ENCODE results near the gene GTSE1.
"Not testable (repeated sequence)": the region's sequence is repeated elsewhere in the genome, so short reads cannot be mapped to it uniquely, and the experiment has no call there.

GTSE1 gene

DNA sequence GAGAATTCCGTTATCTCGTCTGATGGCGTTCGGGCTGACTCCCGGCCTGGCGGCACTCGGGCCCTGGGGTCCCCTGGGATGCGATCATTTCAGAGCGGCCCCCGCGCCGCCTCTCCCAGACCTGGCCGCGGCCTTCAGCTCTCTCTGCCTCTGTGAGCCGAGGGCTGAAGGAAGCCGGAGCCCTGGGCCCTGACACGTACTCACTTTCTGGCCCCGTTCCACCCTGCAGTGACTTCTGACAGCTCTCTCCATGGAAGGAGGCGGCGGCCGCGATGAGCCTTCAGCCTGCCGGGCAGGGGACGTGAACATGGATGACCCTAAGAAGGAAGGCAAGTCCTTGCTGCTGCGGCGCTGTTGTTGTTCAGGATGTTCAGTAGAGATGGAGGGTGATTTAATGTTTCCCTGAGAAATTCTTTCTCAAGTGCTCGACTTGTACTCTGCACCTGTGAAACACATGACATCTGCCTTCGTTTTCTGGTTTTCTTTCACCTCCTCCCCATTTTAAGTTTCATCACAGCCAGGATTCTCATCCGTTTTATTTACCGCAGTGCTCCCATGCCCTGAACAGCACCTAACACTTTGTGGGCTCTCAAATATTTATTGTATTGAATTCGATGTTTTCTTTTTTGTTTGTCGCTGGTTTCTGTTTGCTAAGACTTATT is 612 bp downstream of the GTSE1 start:
- DNase-seq (peak; percentile 34), ATAC-seq (peak; percentile 11)
- Mint-ChIP-seq H3K4me3 (peak overlapping the region; percentile 88), H3K4me1 (peaks cover 38% of the 10 kb centered on the region), H3K9me3 (no peaks in the 10 kb centered on the region), H3K36me3 (ENCODE audit: low read depth) (peaks cover 32% of the 10 kb centered on the region), H3K27ac (peak overlapping the region; percentile 28), H3K27me3 (peaks cover 3% of the 10 kb centered on the region)

DNA sequence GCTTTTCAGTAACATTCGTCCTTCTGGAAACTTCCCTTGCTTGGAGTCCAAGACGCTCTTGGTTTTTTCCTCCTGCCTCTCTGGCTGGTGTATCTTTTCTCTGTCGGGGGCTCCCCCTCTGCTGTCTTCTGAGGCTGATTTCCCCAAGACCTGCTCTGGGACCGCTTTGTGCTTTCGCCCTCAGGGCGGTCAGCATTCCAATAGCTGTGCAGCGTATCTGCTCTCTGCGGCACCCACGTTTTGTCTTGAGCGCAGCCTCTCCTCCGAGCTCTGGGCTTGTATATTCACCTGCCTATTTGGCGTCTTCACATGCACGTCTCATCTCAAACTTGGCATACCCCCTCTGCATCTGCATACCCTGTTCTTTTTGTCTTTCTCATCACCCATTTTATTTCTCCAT is 2.4 kb downstream of the GTSE1 start:
- H3K9me3 Mint-ChIP-seq, result no peaks in the 10 kb centered on the region
- H3K4me1 Mint-ChIP-seq, result peaks cover 29% of the 10 kb centered on the region
- peak overlapping the region; percentile 88 for H3K4me3 Mint-ChIP-seq
- H3K27me3 Mint-ChIP-seq, result peaks cover 3% of the 10 kb centered on the region
- DNase-seq (no peak), ATAC-seq (no peak)
- H3K36me3 Mint-ChIP-seq (ENCODE audit: low read depth), result peaks cover 33% of the 10 kb centered on the region
- H3K27ac Mint-ChIP-seq, result no peak overlapping the region

DNA sequence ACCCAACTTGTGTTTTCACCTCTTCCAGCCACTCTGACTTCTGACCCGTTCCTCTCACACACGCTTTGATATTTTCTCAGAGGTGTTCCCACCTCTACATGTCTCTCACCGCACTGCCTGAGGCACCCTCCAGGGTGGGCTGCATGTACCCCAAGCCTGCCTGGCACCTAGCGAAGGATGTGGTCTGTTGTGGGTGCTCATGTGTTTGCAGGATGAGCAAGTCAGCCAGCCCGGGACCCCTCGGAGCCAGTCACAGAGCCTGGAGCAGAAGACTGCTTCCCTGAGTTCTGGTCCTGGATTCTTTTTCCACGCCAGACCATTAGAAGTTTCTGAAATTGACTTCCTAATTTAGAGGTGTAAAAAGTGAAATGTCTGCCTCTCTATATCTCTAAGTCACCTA is 3.8 kb downstream of the GTSE1 start:
- ATAC-seq, result no peak
- Mint-ChIP-seq H3K36me3 (ENCODE audit: low read depth) (peaks cover 36% of the 10 kb centered on the region), H3K27me3 (peaks cover 3% of the 10 kb centered on the region), H3K27ac (no peak overlapping the region), H3K4me3 (no peak overlapping the region), H3K9me3 (no peaks in the 10 kb centered on the region), H3K4me1 (peaks cover 22% of the 10 kb centered on the region)
- DNase-seq, result no peak

DNA sequence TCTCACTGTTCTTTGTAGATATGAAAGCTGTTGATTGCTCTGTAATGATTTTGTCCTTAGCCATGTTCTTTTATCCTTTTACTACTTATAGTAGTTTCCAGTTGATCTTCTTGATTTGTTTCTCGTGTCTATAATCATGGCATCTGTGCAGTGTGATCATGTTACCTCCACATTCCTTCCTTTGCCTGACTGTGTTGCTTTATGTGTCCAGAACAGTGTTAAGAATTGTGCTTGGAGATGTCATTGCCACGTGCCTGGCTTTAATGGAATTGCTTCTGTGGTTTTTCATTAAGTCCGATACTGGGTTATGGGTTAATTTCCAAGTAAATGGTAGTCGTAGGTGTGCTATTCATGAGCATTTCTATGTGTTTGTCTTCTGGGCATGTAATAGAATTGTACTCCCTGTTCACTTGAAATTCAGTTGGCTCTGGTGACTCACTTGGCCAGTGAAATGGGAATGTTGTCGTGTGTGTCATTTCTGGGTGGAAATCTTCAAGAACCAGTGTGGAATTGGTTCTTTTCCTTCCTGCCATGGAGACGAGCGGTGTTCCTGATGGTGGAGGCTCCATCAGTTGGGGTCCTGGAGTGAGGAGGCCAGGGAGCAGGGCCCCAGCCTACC is 6.8 kb downstream of the GTSE1 start:
- H3K9me3 Mint-ChIP-seq, result no peaks in the 10 kb centered on the region
- H3K36me3 Mint-ChIP-seq (ENCODE audit: low read depth), result peaks cover 34% of the 10 kb centered on the region
- H3K4me3 Mint-ChIP-seq, result no peak overlapping the region
- peaks cover 6% of the 10 kb centered on the region for H3K4me1 Mint-ChIP-seq
- DNase-seq (no peak), ATAC-seq (no peak)
- H3K27ac Mint-ChIP-seq, result no peak overlapping the region
- peaks cover 3% of the 10 kb centered on the region for H3K27me3 Mint-ChIP-seq

DNA sequence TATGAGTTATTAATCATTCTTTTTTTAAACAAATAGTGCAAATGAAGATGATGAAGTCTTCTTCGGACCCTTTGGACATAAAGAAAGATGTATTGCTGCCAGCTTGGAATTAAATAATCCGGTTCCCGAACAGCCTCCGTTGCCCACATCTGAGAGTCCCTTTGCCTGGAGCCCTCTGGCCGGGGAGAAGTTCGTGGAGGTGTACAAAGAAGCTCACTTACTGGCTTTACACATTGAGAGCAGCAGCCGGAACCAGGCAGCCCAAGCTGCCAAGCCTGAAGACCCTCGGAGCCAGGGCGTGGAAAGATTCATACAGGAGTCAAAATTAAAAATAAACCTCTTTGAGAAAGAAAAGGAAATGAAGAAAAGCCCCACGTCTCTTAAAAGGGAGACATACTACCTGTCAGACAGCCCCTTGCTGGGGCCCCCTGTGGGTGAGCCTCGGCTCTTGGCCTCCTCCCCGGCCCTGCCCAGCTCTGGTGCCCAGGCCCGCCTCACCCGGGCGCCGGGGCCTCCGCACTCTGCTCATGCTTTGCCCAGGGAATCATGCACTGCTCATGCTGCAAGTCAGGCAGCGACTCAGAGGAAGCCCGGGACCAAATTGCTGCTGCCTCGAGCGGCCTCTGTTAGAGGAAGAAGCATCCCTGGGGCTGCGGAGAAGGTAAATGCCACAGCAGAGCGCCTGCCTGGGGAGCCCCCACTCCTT is 11.8 kb downstream of the GTSE1 start:
- no peak overlapping the region for H3K27ac Mint-ChIP-seq
- no peaks in the 10 kb centered on the region for H3K9me3 Mint-ChIP-seq
- H3K4me3 Mint-ChIP-seq, result no peak overlapping the region
- H3K36me3 Mint-ChIP-seq (ENCODE audit: low read depth), result peaks cover 15% of the 10 kb centered on the region
- no peak for DNase-seq
- H3K27me3 Mint-ChIP-seq, result no peaks in the 10 kb centered on the region
- no peaks in the 10 kb centered on the region for H3K4me1 Mint-ChIP-seq
- ATAC-seq, result no peak

DNA sequence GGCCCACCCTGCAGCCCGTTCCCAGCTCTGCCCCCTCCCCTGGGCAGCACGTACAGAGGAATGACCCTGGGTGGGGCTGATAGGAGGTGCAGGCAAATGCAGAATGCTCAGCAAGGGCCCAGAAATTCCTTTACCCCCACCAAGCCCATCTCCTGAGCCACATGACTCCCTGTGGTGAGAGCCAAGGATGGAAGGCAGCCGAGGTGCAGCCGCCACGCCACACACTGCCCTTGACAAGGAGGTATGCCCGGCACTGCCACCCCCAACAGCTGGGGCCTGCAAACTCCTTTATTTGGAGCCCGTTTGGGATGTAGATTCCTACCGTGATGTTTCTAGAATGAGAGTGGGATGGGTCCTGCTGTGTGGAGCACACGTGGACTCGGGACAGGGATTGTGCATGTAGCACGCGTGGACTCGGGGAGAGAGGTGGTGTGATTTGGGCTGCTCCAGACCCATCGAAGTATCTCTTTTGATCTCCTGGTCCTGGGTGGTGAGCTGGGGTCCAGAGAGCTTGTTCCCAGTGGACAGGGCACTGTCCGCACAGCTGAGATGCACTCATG is 12.9 kb downstream of the GTSE1 start:
- Mint-ChIP-seq H3K27ac (no peak overlapping the region), H3K9me3 (no peaks in the 10 kb centered on the region), H3K4me1 (no peaks in the 10 kb centered on the region), H3K4me3 (no peak overlapping the region), H3K36me3 (ENCODE audit: low read depth) (peaks cover 15% of the 10 kb centered on the region), H3K27me3 (no peaks in the 10 kb centered on the region)
- no peak for DNase-seq
- no peak for ATAC-seq

DNA sequence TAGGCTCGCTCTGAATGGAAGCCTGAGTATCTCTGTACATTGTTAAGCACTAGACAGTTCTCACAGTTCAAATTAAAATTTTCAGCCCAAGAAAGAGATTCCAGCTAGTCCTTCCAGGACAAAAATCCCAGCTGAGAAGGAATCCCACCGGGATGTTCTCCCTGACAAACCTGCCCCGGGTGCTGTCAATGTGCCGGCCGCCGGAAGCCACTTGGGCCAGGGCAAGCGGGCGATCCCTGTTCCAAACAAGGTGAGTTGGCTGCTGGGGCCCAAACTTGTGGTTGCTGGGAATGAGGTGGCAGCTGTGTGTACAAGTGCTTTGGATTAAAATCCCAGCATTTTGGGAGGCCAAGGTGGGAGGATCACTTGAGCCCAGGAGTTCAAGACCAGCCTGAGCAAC is 15.4 kb downstream of the GTSE1 start:
- Mint-ChIP-seq H3K36me3 (ENCODE audit: low read depth) (peaks cover 21% of the 10 kb centered on the region), H3K27me3 (no peaks in the 10 kb centered on the region), H3K9me3 (no peaks in the 10 kb centered on the region), H3K27ac (no peak overlapping the region), H3K4me3 (no peak overlapping the region), H3K4me1 (no peaks in the 10 kb centered on the region)
- DNase-seq, result no peak
- no peak for ATAC-seq

DNA sequence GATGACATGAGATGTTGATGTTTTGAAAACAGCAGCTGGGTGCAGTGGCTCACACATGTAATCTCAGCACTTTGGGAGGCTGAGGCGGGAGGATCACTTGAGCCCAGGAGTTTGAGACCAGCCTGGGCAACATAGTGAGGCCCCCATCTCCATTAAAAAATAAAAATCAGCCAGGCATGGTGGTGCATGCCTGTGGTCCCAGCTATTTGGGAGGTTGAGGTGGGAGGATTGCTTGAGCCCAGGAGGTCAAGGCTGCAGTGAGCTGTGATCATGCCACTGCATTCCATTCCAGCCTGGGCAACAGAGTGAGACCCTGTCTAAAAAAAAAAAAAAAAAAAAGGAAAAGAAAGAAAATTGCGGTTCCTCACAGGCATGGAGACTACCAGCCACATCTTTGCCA is 16.2 kb downstream of the GTSE1 start:
- H3K4me1 Mint-ChIP-seq, H3K4me3 Mint-ChIP-seq, ATAC-seq, DNase-seq, H3K27me3 Mint-ChIP-seq, H3K9me3 Mint-ChIP-seq, H3K27ac Mint-ChIP-seq: not testable (repeated sequence)
- H3K36me3 Mint-ChIP-seq (ENCODE audit: low read depth), result peaks cover 22% of the 10 kb centered on the region

DNA sequence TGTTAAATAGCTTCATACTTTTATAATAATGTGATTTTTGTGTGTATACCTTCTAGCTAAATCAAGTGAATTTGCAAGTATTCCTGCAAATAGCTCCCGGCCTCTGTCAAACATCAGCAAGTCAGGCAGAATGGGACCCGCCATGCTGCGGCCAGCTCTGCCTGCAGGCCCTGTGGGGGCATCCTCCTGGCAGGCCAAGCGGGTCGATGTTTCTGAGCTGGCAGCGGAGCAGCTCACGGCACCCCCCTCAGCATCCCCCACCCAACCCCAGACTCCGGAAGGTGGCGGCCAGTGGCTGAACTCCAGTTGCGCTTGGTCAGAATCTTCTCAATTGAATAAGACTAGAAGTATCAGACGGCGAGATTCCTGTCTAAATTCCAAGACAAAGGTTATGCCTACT is 19.3 kb downstream of the GTSE1 start:
- Mint-ChIP-seq H3K9me3 (no peaks in the 10 kb centered on the region), H3K27ac (no peak overlapping the region), H3K36me3 (ENCODE audit: low read depth) (peaks cover 26% of the 10 kb centered on the region), H3K27me3 (no peaks in the 10 kb centered on the region), H3K4me1 (no peaks in the 10 kb centered on the region), H3K4me3 (no peak overlapping the region)
- DNase-seq, result no peak
- no peak for ATAC-seq

DNA sequence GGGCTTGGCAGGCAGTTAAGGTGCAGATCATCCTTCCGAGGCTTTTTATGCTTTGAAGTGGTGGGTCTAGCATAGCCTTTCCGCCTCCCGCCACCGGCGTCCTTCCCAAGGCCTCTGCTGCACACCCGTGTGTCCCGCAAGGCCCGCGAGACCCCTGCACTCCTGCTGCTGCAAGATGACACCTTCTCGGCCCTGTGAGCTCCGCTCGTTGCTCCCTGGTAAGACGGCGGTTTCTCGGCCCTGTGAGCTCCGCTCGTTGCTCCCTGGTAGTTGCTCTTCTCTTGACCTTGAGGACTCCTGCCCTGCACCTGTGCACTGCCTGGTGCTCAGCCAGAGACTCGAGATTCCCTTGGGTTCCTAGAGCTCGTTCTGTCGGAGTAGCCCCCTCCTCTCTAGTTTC is 21.0 kb downstream of the GTSE1 start:
- peaks cover 28% of the 10 kb centered on the region for H3K36me3 Mint-ChIP-seq (ENCODE audit: low read depth)
- ATAC-seq, result no peak
- no peaks in the 10 kb centered on the region for H3K27me3 Mint-ChIP-seq
- H3K9me3 Mint-ChIP-seq, result no peaks in the 10 kb centered on the region
- H3K4me1 Mint-ChIP-seq, result no peaks in the 10 kb centered on the region
- no peak overlapping the region for H3K27ac Mint-ChIP-seq
- H3K4me3 Mint-ChIP-seq, result no peak overlapping the region
- no peak for DNase-seq

DNA sequence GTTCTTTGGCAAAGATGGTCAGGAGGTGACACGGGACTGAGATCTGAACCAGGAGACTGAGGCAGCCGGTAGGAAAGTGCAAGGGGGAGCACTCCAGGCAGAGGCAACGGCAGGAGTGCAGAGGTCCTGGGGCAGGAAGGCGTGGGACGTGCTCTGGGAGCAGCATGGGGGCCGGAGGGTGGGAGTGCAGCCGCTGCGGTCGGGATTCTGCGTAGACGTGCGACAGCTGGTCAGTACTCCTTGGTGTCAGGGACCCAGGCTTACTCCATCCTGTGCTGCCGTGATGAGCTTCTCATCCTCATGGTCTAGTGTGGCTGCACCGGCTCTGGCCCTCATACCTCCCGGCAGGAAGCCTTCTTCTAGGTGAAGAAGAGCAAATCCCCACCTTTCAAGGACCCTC is 21.9 kb downstream of the GTSE1 start:
- Mint-ChIP-seq H3K27ac (no peak overlapping the region), H3K36me3 (ENCODE audit: low read depth) (peaks cover 34% of the 10 kb centered on the region), H3K27me3 (no peaks in the 10 kb centered on the region), H3K9me3 (no peaks in the 10 kb centered on the region), H3K4me1 (no peaks in the 10 kb centered on the region), H3K4me3 (no peak overlapping the region)
- no peak for DNase-seq
- no peak for ATAC-seq

DNA sequence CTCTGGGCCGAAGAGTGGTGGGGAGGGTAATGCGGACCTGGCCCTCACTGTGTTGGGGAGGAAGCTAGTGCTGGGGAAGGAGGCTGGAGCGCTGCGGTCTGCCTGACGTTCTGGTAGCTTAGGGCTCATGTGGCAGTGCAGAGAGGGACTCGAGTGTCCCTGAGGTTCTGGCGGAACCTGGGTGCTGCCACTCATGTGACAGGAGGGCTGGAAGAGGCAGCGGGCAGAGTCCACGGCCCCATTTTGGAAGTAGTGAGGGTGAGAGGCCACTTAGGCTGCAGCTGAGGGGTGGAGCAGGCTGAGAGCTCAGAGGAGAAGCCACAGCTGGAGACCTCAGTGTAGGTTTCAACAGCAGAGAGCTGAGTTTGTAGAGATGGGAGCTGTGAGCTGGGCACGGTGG is 22.6 kb downstream of the GTSE1 start:
- no peak overlapping the region for H3K4me3 Mint-ChIP-seq
- H3K27me3 Mint-ChIP-seq, result no peaks in the 10 kb centered on the region
- no peak overlapping the region for H3K27ac Mint-ChIP-seq
- H3K36me3 Mint-ChIP-seq (ENCODE audit: low read depth), result peaks cover 34% of the 10 kb centered on the region
- H3K9me3 Mint-ChIP-seq, result no peaks in the 10 kb centered on the region
- H3K4me1 Mint-ChIP-seq, result no peaks in the 10 kb centered on the region
- ATAC-seq, result no peak
- no peak for DNase-seq

DNA sequence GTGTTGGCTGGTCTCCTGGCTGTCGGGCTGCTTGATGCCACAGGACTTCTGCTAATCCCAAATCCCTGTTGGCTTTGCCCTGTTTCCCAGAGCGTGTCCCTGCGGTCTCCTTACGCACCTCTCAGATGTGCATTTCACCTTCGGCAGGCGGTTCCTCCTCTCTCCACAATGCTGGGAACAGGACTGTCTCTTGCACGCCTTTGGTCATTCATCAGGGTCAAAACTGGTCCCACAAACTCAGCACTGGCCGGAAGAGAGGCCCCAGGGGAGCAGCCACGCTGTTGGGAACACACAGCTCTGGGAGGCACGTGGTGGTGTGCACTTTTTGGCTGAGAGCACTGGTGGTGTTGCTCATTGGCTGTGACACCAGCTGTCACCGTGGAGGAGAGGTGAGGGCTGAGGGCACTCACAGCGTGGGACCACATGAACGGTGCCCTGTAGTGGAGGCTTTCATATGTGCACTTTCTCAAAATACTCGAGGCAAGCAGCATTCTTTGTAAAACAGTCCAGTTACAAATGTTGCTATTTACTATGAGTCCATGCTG is 23.6 kb downstream of the GTSE1 start:
- no peak overlapping the region for H3K27ac Mint-ChIP-seq

DNA sequence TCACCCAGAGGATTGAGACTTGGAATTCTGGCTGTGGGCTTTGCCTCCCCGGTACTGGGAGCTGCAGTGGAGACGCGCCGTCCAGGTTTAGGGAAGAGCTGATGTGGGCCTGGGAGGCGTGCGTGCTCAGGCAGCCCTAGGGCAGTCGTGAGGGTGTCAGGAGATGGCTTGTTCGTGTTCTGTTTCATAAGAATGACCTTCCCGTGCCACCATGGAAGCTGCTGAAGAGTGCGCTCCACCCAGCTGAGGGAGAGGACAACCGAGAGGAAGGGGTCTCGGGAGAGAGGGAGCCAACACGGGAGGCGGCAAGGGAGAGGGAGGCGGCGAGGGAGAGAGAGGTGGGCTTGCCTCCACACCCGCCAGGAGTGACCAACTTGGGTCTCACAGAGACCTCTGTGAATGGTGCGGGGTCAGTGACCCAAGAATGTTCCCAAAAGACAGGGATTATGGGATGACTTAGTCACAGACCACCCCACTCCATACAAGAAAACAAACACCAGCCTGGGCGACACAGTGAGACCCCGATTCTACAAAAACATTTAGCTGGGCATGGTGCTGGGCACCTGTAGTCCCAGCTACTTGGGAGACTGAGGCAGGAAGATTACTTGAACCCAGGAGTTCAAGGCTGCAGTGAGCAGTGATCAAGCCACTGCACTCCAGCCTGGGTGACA is 24.2 kb downstream of the GTSE1 start:
- Mint-ChIP-seq H3K27me3 (no peaks in the 10 kb centered on the region), H3K36me3 (ENCODE audit: low read depth) (peaks cover 38% of the 10 kb centered on the region), H3K4me1 (no peaks in the 10 kb centered on the region), H3K4me3 (no peak overlapping the region), H3K9me3 (no peaks in the 10 kb centered on the region), H3K27ac (no peak overlapping the region)
- DNase-seq, result no peak
- no peak for ATAC-seq

More for the DNA sequence above, 23.6 kb downstream of the GTSE1 start:
- ATAC-seq (no peak), DNase-seq (no peak)
- H3K4me1 Mint-ChIP-seq, result no peaks in the 10 kb centered on the region
- H3K4me3 Mint-ChIP-seq, result no peak overlapping the region
- peaks cover 34% of the 10 kb centered on the region for H3K36me3 Mint-ChIP-seq (ENCODE audit: low read depth)
- H3K27me3 Mint-ChIP-seq, result no peaks in the 10 kb centered on the region
- H3K9me3 Mint-ChIP-seq, result no peaks in the 10 kb centered on the region
